ENCODE measurements around the gene PTPRG. TPM values are rescaled to one million over a fixed set of nuclear protein-coding genes. Genes with fewer than 3 reads are reported as not detected.
"Not testable (repeated sequence)": the region's sequence is repeated elsewhere in the genome, so short reads cannot be mapped to it uniquely, and the experiment has no call there.

Gene PTPRG
- total RNA-seq, 2 experiments from 2014 or later = not detected

DNA sequence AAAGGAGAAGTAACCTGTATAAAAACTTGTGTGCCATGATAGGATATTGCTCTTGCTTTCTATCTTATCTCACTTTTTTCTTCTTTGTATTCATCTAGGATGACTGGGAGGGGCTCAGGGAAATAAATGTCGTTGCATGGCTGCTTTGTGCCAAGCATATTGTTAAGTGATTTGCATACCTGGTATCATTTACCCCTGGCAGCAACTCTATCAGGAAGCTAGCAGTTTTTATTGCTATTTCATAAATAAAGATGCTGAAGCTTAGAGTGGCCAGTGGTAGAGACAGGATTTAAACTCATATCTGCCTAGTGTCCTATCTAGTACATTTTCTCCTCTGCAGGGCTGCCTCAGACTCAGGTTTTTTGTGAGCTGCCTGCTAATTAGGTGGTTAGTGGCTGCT, 253.3 kb downstream of the PTPRG start:
- DNase-seq (no peak), ATAC-seq (no peak)
- Mint-ChIP-seq H3K4me3 (no peak overlapping the region), H3K4me1 (ENCODE audit: low read depth) (no peaks in the 10 kb centered on the region), H3K27me3 (ENCODE audit: low read depth) (no peaks in the 10 kb centered on the region), H3K36me3 (ENCODE audit: low read depth) (no peaks in the 10 kb centered on the region), H3K27ac (no peak overlapping the region), H3K9me3 (ENCODE audit: insufficient read depth) (no peaks in the 10 kb centered on the region)
- POLR2A ChIA-PET = no interaction called here
- CTCF ChIA-PET = no interaction called here

DNA sequence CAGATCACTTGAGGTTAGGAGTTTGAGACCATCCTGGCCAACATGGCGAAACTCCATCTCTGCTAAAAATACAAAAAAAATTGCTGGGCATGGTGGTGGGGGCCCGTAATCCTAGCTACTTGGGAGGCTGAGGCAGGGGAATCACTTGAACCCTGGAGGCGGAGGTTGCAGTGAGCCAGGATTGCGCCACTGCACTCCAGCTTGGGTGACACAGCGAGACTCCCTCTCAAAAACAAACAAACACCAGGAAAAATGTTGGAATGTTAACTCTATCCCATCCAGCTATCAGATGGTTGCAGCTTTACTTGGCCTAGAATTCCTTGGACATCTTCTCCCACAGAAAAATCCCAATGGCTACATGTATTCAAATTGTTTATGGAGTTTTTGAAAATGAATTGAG, 254.9 kb downstream of the PTPRG start:
- H3K27me3 Mint-ChIP-seq (ENCODE audit: low read depth); H3K27ac Mint-ChIP-seq; H3K36me3 Mint-ChIP-seq (ENCODE audit: low read depth); POLR2A ChIA-PET; H3K4me1 Mint-ChIP-seq (ENCODE audit: low read depth); DNase-seq; CTCF ChIA-PET; H3K9me3 Mint-ChIP-seq (ENCODE audit: insufficient read depth); ATAC-seq; H3K4me3 Mint-ChIP-seq: not testable (repeated sequence)

DNA sequence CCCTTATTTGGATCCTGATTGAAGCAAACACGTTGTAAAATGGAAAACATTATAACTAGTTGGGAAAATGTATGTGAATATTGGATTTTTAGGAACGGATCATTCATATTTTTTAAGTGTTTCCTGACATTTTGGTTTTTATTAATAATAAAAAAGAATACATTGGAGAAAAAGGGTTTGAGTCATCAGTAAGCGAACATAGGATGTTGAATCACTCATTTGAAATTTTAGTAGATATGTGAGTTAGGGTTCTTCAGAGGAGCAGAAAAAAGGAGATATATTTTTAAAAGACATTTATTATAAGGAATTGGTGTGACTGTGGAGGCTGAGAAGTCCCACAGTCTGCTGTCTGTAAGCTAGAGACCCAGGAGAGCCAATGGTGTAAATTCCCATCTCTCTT, 258.5 kb downstream of the PTPRG start:
- Mint-ChIP-seq H3K27ac (no peak overlapping the region), H3K27me3 (ENCODE audit: low read depth) (no peaks in the 10 kb centered on the region), H3K4me3 (no peak overlapping the region), H3K36me3 (ENCODE audit: low read depth) (no peaks in the 10 kb centered on the region), H3K9me3 (ENCODE audit: insufficient read depth) (no peaks in the 10 kb centered on the region), H3K4me1 (ENCODE audit: low read depth) (peaks cover 2% of the 10 kb centered on the region)
- DNase-seq = no peak
- ATAC-seq = no peak
- ChIA-PET CTCF (no interaction called here), POLR2A (no interaction called here)

DNA sequence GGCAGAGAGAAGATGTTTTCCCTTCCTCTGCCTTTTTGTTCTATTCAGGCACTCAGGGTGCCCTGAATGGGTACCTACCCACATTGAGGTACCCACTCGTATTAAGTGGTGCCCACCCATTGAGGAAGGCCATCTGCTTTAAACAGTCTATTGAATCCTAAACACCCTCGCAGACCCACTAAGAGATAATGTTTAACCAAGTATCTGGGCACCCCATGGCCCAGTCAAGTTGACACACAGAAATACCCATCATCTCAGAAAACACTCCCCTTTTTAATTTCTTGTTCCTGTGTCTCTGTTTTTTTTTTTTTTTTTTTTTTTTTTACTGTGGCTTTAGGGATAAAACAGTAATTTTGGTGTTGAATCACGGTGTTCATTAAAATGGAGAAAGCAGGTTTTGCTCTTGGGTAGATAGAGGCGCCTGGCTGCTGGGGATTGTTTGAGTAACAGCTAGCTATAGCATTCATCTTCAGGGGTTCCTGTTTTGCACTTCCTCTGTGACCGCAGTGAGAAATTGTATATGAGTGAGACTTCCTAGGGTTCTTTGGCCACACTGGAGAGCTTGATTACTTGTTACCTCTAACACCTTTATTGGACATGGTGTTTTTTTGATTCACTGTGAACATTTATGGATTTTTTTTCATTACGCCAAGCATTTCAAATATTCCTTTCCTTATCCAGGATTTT, 259.1 kb downstream of the PTPRG start:
- DNase-seq = no peak
- ChIA-PET CTCF (no interaction called here), POLR2A (no interaction called here)
- no peaks in the 10 kb centered on the region for H3K36me3 Mint-ChIP-seq (ENCODE audit: low read depth)
- H3K4me1 Mint-ChIP-seq (ENCODE audit: low read depth) = peaks cover 2% of the 10 kb centered on the region
- H3K27me3 Mint-ChIP-seq (ENCODE audit: low read depth) = no peaks in the 10 kb centered on the region
- no peak overlapping the region for H3K27ac Mint-ChIP-seq
- no peaks in the 10 kb centered on the region for H3K9me3 Mint-ChIP-seq (ENCODE audit: insufficient read depth)
- ATAC-seq = no peak
- H3K4me3 Mint-ChIP-seq = no peak overlapping the region

DNA sequence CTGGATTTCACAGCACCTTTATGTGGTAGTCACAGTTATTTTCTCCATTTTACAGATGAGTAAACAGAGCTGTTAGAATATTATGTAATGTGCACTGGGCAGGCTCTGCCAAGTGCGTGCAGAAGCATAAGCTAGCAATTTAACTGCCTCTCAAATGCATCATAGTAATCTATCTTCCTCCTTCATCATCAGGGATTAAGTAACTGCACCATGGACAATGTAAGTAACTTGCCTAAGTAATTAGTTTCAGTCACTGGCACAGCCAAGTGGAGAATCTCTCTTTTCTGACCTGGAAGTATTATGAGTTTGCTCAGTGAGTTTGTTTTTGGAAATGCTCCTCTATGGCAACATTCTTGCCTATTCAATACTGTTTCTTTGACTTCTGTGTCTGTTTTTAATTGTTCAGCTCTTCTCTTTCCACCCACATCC, 260.5 kb downstream of the PTPRG start:
- DNase-seq (no peak), ATAC-seq (no peak)
- H3K4me1 Mint-ChIP-seq (ENCODE audit: low read depth) = peaks cover 2% of the 10 kb centered on the region
- ChIA-PET POLR2A (no interaction called here), CTCF (no interaction called here)
- H3K27me3 Mint-ChIP-seq (ENCODE audit: low read depth) = no peaks in the 10 kb centered on the region
- H3K4me3 Mint-ChIP-seq = no peak overlapping the region
- no peaks in the 10 kb centered on the region for H3K36me3 Mint-ChIP-seq (ENCODE audit: low read depth)
- no peak overlapping the region for H3K27ac Mint-ChIP-seq
- H3K9me3 Mint-ChIP-seq (ENCODE audit: insufficient read depth) = no peaks in the 10 kb centered on the region

DNA sequence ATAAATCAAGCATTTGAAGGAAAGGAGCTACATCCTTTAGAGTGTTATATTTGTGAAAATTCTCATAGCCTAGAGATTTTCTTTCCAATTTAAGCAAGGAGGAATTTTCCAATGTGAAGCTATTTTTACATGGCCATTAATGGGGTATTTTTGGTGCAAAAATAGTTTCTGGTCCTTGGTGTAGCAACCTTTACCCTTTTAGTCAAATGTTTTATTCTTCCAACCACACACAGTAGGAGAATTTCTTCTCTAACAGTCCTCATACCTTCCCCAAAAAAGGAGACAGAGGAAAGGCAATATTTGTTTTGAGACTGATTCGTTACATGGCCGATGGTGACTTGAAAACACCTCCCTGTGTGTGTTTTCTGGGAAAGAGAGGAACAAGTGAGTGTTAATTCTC, 261.2 kb downstream of the PTPRG start:
- ATAC-seq = no peak

DNA sequence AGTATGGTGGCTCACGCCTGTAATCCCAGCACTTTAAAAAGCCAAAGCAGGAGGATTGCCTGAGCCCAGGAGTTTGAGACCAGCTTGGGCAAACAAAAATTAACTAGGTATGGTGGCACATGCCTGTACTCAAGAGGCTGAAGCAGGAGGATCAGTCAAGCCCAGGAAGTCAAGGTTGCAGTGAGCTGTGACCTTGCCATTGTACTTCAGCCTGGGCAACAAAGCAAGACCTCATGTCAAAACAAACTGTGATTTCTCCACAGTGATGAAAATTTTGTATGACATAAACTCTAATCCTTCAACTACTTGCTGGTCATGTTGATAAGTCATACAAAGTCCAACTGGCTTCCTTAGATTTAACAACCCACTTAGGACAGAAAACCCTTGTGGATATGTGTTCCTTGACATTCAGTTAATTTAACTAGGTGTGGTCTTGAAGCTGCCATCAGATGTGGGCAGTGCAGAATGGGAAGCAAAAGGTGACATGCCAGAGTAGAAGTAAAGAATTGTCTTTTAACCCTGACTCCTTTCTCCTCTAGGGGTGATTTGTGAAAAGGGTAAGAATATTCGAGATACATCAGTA, 263.3 kb downstream of the PTPRG start:
- ChIA-PET POLR2A (no interaction called here), CTCF (no interaction called here)
- H3K36me3 Mint-ChIP-seq (ENCODE audit: low read depth) = no peaks in the 10 kb centered on the region
- no peak for ATAC-seq
- H3K4me1 Mint-ChIP-seq (ENCODE audit: low read depth) = peaks cover 2% of the 10 kb centered on the region
- no peaks in the 10 kb centered on the region for H3K27me3 Mint-ChIP-seq (ENCODE audit: low read depth)
- H3K27ac Mint-ChIP-seq = no peak overlapping the region
- H3K4me3 Mint-ChIP-seq = no peak overlapping the region
- DNase-seq = no peak
- H3K9me3 Mint-ChIP-seq (ENCODE audit: insufficient read depth) = no peaks in the 10 kb centered on the region

More for the DNA sequence above, 261.2 kb downstream of the PTPRG start:
- no peak overlapping the region for H3K27ac Mint-ChIP-seq
- DNase-seq = no peak
- no peaks in the 10 kb centered on the region for H3K27me3 Mint-ChIP-seq (ENCODE audit: low read depth)
- H3K9me3 Mint-ChIP-seq (ENCODE audit: insufficient read depth) = no peaks in the 10 kb centered on the region
- no peaks in the 10 kb centered on the region for H3K36me3 Mint-ChIP-seq (ENCODE audit: low read depth)
- no peak overlapping the region for H3K4me3 Mint-ChIP-seq
- peaks cover 2% of the 10 kb centered on the region for H3K4me1 Mint-ChIP-seq (ENCODE audit: low read depth)
- ChIA-PET POLR2A (interaction anchor here (0.5 kb wide), 1 partner anchor 14 kb away, joined by 5 read pairs; no protein-coding TSS in a partner anchor), CTCF (no interaction called here)

DNA sequence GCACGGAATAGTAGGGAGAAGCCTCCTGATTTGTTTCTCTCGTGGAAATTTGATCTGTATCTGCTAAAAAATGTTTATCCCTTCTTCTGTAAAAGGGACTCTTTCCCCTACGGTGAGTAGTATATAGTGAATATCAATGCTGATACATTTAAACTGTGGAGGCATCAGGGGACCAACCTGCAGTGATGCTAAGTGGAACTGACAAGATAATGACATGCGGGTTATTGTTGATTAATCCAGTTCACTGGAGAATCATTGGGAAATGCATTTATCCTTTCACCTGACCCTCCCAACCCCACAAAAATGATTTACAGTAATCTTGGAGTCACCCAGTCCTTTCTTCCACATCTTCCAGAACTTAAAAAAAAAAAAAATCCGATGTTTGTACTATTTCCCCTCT, 264.8 kb downstream of the PTPRG start:
- POLR2A ChIA-PET = no interaction called here
- Mint-ChIP-seq H3K4me1 (ENCODE audit: low read depth) (no peaks in the 10 kb centered on the region), H3K9me3 (ENCODE audit: insufficient read depth) (no peaks in the 10 kb centered on the region), H3K27me3 (ENCODE audit: low read depth) (no peaks in the 10 kb centered on the region), H3K36me3 (ENCODE audit: low read depth) (no peaks in the 10 kb centered on the region), H3K27ac (no peak overlapping the region), H3K4me3 (no peak overlapping the region)
- ATAC-seq (no peak), DNase-seq (no peak)
- CTCF ChIA-PET = no interaction called here

DNA sequence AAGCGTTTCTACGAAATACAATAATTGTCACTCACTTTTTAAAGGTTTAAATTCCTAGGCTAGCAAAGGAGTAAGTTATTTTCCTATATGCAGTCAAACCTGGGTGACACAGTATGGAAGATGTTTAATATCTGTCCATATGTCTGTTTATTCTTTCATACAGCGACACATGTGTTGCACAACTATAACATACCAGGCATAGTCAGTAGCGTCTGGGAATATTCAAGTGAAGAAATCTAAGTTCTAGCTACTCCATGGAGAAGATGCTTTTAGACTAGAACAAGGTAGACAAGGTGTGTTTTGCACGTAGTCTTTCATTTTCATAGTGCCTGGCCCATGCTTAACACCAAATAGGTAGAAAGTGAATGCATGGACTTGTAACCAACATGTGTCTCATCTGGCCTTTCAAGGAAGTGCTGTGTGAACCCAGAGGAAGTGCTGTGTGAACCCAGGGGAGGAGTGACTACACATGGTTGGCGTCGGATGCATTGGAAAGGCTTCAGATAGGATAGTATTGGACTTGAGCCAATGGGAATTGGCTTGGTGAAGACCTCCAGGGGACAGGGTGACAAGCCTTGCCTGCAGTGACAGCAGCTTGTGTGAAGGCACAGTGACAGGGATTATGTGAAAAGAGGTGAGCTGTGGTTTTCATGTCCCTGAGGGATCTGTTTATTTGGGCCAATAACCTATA, 267.0 kb downstream of the PTPRG start:
- no peaks in the 10 kb centered on the region for H3K27me3 Mint-ChIP-seq (ENCODE audit: low read depth)
- no peak overlapping the region for H3K4me3 Mint-ChIP-seq
- no peaks in the 10 kb centered on the region for H3K4me1 Mint-ChIP-seq (ENCODE audit: low read depth)
- no peaks in the 10 kb centered on the region for H3K36me3 Mint-ChIP-seq (ENCODE audit: low read depth)
- H3K27ac Mint-ChIP-seq = no peak overlapping the region
- no peak for ATAC-seq
- no peak for DNase-seq
- H3K9me3 Mint-ChIP-seq (ENCODE audit: insufficient read depth) = no peaks in the 10 kb centered on the region
- POLR2A ChIA-PET = no interaction called here
- CTCF ChIA-PET = no interaction called here

DNA sequence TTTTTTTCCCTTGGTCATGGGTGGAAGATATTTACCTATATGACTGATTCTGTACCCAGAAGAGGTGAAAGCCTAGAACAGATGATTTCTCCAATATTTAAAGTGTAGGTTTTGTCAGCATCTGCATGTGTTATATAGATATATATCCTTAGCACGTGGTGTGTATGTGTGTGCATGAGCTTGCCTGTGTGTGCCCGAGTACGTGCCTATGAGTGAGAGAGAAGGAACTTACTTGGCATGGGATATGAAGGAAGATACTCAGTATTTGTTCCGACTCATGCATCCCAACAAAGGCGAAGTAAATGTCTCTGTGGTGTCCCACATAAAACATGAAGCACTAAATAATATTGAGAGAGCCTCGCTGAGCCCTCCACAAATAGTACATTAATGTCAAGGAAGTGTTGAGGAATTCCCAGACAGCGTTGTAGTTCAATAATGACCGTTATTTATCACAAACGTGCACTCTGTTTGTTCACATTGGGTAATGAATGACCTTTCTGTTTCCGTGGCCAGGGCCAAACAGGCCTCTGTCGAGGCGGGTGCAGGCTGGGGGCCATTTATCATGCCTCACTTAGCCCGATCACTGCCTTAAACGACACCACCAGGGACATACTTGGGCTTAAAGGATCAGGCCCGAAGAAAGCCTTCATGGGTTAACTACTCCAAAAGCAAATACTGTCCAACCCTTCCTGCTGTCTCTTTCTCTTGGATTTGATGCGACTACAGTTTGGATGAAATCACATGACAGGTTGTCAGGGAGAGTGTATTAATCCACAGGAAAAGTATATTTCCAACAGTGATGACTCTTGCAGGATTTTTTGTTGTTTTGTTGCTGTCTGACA, 267.7 kb downstream of the PTPRG start:
- no peak for DNase-seq
- H3K27ac Mint-ChIP-seq = no peak overlapping the region
- ATAC-seq = no peak
- POLR2A ChIA-PET = no interaction called here
- CTCF ChIA-PET = no interaction called here
- no peaks in the 10 kb centered on the region for H3K9me3 Mint-ChIP-seq (ENCODE audit: insufficient read depth)
- no peaks in the 10 kb centered on the region for H3K36me3 Mint-ChIP-seq (ENCODE audit: low read depth)
- no peaks in the 10 kb centered on the region for H3K27me3 Mint-ChIP-seq (ENCODE audit: low read depth)
- H3K4me3 Mint-ChIP-seq = no peak overlapping the region
- H3K4me1 Mint-ChIP-seq (ENCODE audit: low read depth) = no peaks in the 10 kb centered on the region

DNA sequence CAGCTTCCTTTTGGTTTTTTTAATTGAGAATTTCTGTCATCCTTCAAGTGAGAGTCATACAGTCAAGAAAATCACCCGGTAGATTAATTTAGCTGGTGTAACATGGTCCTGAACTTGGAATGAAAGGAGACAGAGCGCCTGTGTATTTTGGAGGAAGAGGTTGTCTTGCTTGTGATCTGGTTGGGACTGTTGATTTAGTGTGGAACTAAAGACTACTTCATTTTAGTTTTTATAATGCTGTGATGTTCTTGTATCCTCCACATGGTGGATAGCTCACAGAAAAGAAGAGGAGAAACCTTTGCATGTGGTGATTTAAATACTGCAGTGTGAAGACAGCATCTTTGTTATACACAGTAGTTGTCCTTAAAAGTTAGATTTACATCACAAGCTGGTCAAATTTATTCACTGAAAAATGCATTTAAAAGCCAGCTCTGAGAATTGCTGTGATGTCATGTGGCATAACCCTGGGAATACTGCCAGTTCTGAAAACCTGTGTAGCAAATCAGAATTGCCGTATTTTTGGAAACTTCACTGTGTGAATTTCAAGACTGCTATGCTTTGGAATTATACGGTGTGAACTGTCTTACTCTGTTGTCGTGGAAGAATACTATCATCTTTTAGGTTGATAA, 268.5 kb downstream of the PTPRG start:
- Mint-ChIP-seq H3K9me3 (ENCODE audit: insufficient read depth) (no peaks in the 10 kb centered on the region), H3K27ac (no peak overlapping the region), H3K4me1 (ENCODE audit: low read depth) (no peaks in the 10 kb centered on the region), H3K36me3 (ENCODE audit: low read depth) (no peaks in the 10 kb centered on the region), H3K4me3 (no peak overlapping the region), H3K27me3 (ENCODE audit: low read depth) (no peaks in the 10 kb centered on the region)
- DNase-seq = no peak
- no peak for ATAC-seq
- POLR2A ChIA-PET = no interaction called here
- CTCF ChIA-PET = no interaction called here

DNA sequence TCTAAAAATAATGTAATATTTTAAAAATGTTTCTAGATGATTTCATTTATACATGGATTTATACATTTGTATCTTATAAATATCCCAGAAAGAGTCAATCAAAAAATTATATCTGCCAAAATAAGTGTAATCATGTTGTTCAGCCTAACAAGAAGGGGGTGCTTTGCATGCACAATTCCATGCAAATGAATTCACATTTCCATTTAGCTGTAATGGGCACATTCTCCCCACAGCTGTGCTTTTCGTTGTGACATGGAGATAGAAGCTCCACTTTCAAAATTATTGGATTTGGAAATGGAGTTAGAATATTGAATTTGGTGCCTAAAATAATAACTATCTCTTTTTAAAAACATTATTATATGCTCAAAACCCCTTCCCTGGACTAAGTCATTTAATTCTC, 270.6 kb downstream of the PTPRG start:
- Mint-ChIP-seq H3K36me3 (ENCODE audit: low read depth) (no peaks in the 10 kb centered on the region), H3K4me3 (no peak overlapping the region), H3K27me3 (ENCODE audit: low read depth) (no peaks in the 10 kb centered on the region), H3K4me1 (ENCODE audit: low read depth) (no peaks in the 10 kb centered on the region), H3K27ac (no peak overlapping the region), H3K9me3 (ENCODE audit: insufficient read depth) (no peaks in the 10 kb centered on the region)
- CTCF ChIA-PET = no interaction called here
- POLR2A ChIA-PET = no interaction called here
- ATAC-seq = no peak
- no peak for DNase-seq

All from activated CD8-positive, alpha-beta T cell treated with anti-CD3 and anti-CD28 coated beads, Interleukin-2, amount 10 ng/mL, durations not matched to agents 7 days and 5 days (primary cell).